NCI-H2227 (cell line): Measurements from ENCODE around the gene TWF2.

Source experiments
- DNase-seq: peaks from one replicate; lab custom pipeline; 2025; ENCODE audit not compliant: unreplicated experiment; lab: John Stamatoyannopoulos, UW

TWF2 gene

GRCh38 chr3:52238193-52238760, 681 bp downstream of the TWF2 start:
- DNase-seq = no peak

- no peak for DNase-seq
These were observed 1.2 kb downstream of the TWF2 start for GRCh38 chr3:52237657-52238172.

- DNase-seq = no peak
These were observed 1.8 kb downstream of the TWF2 start for GRCh38 chr3:52237006-52237656.

GRCh38 chr3:52236424-52236886, 2.5 kb downstream of the TWF2 start:
- no peak for DNase-seq

- DNase-seq = no peak
These were observed 4.2 kb downstream of the TWF2 start for GRCh38 chr3:52234516-52235447.

GRCh38 chr3:52233968-52234367, 5.0 kb downstream of the TWF2 start:
- no peak for DNase-seq

GRCh38 chr3:52233108-52233591, 5.8 kb downstream of the TWF2 start:
- DNase-seq = no peak

GRCh38 chr3:52232279-52233107, 6.5 kb downstream of the TWF2 start:
- DNase-seq = no peak

- DNase-seq = peak; percentile 44
These were observed 7.3 kb downstream of the TWF2 start for GRCh38 chr3:52231502-52232278.

- no peak for DNase-seq
These were observed 8.0 kb downstream of the TWF2 start for GRCh38 chr3:52230889-52231499.

GRCh38 chr3:52230461-52230860, 8.5 kb downstream of the TWF2 start:
- no peak for DNase-seq

GRCh38 chr3:52229656-52230055, 9.3 kb downstream of the TWF2 start:
- DNase-seq = no peak

GRCh38 chr3:52228751-52229291, 10.1 kb downstream of the TWF2 start:
- DNase-seq = no peak

GRCh38 chr3:52228266-52228665, 10.7 kb downstream of the TWF2 start:
- DNase-seq = no peak

- DNase-seq = no peak
These were observed 11.2 kb downstream of the TWF2 start for GRCh38 chr3:52227766-52228165.

- no peak for DNase-seq
These were observed 11.8 kb downstream of the TWF2 start for GRCh38 chr3:52227117-52227516.

- no peak for DNase-seq
These were observed 12.6 kb downstream of the TWF2 start for GRCh38 chr3:52226229-52226817.

GRCh38 chr3:52225452-52226228, 13.3 kb downstream of the TWF2 start, which contains the start of gene TLR9:
TSS of gene TLR9 (minus strand) at chr3:52225645. CDS start at chr3:52225529, 116 bp downstream.
- no peak for DNase-seq
